ENCODE measurements around the gene MACROD2.

Gene MACROD2

DNA sequence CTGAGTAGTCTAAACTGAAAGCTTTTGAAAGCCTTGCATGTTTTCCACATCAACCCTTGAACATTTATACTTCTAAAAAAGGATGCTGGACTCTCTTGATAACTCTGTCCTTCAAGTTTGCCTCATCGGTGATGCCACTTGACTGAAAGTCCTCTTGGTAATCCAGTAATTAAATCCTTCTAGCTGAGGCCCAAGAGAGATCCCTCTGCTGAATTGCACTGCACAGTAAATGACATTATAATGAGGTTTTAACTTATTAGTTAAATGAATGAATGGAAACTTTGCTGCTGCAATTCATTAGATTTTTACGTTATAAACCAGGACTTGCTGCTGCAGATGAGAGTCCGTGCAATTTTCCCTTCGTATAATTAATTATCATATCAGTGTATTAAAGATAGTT is 706.0 kb downstream of the MACROD2 start:
- TF ChIP-seq, protein P1, sequence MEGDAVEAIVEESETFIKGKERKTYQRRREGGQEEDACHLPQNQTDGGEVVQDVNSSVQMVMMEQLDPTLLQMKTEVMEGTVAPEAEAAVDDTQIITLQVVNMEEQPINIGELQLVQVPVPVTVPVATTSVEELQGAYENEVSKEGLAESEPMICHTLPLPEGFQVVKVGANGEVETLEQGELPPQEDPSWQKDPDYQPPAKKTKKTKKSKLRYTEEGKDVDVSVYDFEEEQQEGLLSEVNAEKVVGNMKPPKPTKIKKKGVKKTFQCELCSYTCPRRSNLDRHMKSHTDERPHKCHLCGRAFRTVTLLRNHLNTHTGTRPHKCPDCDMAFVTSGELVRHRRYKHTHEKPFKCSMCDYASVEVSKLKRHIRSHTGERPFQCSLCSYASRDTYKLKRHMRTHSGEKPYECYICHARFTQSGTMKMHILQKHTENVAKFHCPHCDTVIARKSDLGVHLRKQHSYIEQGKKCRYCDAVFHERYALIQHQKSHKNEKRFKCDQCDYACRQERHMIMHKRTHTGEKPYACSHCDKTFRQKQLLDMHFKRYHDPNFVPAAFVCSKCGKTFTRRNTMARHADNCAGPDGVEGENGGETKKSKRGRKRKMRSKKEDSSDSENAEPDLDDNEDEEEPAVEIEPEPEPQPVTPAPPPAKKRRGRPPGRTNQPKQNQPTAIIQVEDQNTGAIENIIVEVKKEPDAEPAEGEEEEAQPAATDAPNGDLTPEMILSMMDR (IDR thresholded peaks at IDR 0.05; ENCODE audit: insufficient read depth, low read length, poor library complexity, severe bottlenecking): no peak
- Histone ChIP-seq H3K4me3 (replicated peaks; ENCODE audit: low read depth, low read length) (no peak overlapping the region), H3K27me3 (replicated peaks; ENCODE audit: control insufficient read depth, insufficient read depth, low read length) (no peaks in the 10 kb centered on the region), H3K36me3 (ENCODE audit: control insufficient read depth, insufficient read depth, low read length) (no peaks in the 10 kb centered on the region)
- DNase-seq (ENCODE audit: extremely low read depth, insufficient read length): no peak

DNA sequence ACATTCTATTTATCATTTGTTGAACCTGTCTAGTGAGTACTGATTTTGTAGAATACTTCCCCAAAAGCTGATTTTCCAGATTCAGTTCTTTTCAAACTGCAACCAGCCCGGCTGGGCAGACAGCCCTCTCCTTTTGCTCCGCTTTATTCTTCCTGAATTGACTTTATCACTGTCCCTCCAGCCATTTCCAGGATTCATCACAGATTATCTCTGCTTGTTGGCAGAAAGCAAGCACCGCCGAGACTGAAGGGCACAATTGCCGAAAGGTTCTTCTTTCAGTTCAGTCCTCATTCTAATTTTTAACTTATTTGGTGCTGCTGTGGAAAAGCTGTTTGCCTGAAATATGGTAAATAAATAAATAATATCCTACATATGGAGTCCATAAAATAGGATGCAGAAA is 711.2 kb downstream of the MACROD2 start:
- TF ChIP-seq, protein P1 (IDR thresholded peaks at IDR 0.05; ENCODE audit: insufficient read depth, low read length, poor library complexity, severe bottlenecking): no peak
- Histone ChIP-seq H3K27me3 (replicated peaks; ENCODE audit: control insufficient read depth, insufficient read depth, low read length) (no peaks in the 10 kb centered on the region), H3K4me3 (replicated peaks; ENCODE audit: low read depth, low read length) (no peak overlapping the region), H3K36me3 (ENCODE audit: control insufficient read depth, insufficient read depth, low read length) (no peaks in the 10 kb centered on the region)
- DNase-seq (ENCODE audit: extremely low read depth, insufficient read length): no peak

DNA sequence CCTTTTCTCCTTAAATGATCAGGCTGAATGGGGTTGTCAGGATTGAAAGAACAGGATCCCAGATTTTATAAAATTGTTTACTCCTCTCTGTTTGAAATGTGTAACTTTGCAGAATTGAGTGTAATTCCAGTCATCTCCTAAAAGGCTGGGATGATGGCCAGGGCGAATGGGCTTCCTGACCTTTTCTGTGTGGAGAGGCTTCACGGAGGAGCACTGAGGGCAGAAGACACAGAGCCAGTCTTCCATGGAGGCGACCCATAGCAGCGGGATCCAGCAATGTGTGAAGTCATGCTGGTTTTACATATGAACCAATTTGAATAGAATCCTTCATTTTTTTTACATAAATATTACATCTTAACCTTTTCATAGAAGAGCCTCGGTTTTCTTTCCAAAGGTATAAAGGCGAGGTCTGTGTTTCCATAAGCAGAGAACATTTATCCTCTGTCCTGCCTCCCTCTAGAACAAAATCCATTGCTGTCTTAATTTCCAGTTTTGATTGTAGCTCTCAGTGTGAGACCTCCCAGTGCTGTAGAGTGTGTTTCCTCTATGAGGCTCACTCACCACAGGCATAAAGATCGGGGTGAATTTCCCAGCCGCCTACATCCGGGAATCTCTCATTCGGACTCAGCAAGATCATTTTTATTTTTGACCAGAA is 711.8 kb downstream of the MACROD2 start:
- Histone ChIP-seq H3K36me3 (ENCODE audit: control insufficient read depth, insufficient read depth, low read length) (no peaks in the 10 kb centered on the region), H3K4me3 (replicated peaks; ENCODE audit: low read depth, low read length) (no peak overlapping the region), H3K27me3 (replicated peaks; ENCODE audit: control insufficient read depth, insufficient read depth, low read length) (no peaks in the 10 kb centered on the region)
- no peak for DNase-seq (ENCODE audit: extremely low read depth, insufficient read length)
- TF ChIP-seq, protein P1 (IDR thresholded peaks at IDR 0.05; ENCODE audit: insufficient read depth, low read length, poor library complexity, severe bottlenecking): no peak

DNA sequence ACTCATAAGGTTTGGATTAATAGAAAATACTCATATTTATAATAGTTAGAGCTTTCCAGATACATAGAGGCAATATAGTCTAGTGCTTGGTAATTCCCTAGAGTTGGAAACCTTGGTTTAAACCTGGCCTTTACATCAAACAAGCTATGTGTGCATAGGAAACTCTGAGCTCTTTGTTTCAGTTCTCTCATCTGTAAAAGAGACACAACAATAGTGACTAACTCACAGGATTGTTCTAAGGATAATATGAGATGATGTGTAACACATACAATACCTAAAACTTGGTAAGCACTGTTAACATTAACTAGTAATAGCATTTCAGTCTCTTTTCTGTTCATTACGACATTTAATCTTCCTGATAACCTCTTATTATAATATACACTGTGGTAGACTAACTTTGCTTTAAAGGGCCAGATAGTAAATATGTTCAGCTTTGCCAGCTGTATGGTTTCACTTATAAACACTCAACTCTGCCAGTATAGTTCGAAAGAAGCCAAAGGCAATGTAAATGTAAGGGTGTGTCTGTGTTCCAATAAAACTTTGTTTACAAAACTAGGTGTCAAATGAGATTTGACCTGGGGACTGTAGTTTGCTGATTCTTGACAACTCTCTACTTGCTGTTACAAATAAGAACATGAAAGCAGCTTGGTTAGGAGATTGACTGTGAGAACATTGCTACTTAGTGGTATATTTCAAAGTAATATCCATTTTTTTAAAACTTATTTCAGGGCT is 712.7 kb downstream of the MACROD2 start:
- no peak overlapping the region for H3K4me3 ChIP-seq (replicated peaks; ENCODE audit: low read depth, low read length)
- TF ChIP-seq, protein P1 (IDR thresholded peaks at IDR 0.05; ENCODE audit: insufficient read depth, low read length, poor library complexity, severe bottlenecking): no peak
- H3K27me3 ChIP-seq (replicated peaks; ENCODE audit: control insufficient read depth, insufficient read depth, low read length): no peaks in the 10 kb centered on the region
- H3K36me3 ChIP-seq (ENCODE audit: control insufficient read depth, insufficient read depth, low read length): no peaks in the 10 kb centered on the region
- DNase-seq (ENCODE audit: extremely low read depth, insufficient read length): no peak

DNA sequence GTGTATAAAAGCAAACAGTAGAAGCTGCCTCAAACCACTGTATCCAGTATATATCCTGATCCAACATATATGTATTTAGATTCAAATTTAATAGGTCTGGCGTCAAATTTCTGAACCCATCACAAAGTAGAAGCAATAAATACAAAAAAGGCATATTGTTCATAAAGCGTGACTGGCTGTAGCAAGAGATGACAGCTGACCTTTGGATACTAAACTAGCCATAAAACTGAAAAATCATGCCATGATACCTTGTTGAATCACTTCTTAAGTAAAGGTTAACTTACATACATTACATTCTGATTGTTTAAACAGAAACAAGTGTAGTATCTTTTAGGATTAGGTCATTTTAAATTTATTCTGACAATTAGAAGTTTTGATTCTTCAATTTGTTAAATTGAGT is 714.1 kb downstream of the MACROD2 start:
- TF ChIP-seq, protein P1 (IDR thresholded peaks at IDR 0.05; ENCODE audit: insufficient read depth, low read length, poor library complexity, severe bottlenecking): no peak
- no peak for DNase-seq (ENCODE audit: extremely low read depth, insufficient read length)
- Histone ChIP-seq H3K36me3 (ENCODE audit: control insufficient read depth, insufficient read depth, low read length) (no peaks in the 10 kb centered on the region), H3K27me3 (replicated peaks; ENCODE audit: control insufficient read depth, insufficient read depth, low read length) (no peaks in the 10 kb centered on the region), H3K4me3 (replicated peaks; ENCODE audit: low read depth, low read length) (no peak overlapping the region)

Measured in GM06990 (cell line).